OCI-LY7 (cell line): ENCODE measurements around the gene STAT4.

ENCODE experiments used
- EZH2phosphoT487 ChIP-seq: fragments of 200-600 bp; sonication (generic); IDR thresholded peaks from 2 replicates; pipeline ENCODE4 v1.6.1; 2018; ENCODE audit warnings: low read depth, borderline replicate concordance, mild to moderate bottlenecking, mixed run types, antibody characterized with exemption, low read length, moderate library complexity, mixed read lengths
- TF ChIP-seq, protein P1 (sequence below): fragments of 200-600 bp; sonication (generic); conservative IDR thresholded peaks from 2 replicates; pipeline ENCODE4 v1.5.1; 2014; ENCODE audit warnings: mild to moderate bottlenecking, antibody characterized with exemption, low read length, moderate library complexity, mixed read lengths

DNA sequence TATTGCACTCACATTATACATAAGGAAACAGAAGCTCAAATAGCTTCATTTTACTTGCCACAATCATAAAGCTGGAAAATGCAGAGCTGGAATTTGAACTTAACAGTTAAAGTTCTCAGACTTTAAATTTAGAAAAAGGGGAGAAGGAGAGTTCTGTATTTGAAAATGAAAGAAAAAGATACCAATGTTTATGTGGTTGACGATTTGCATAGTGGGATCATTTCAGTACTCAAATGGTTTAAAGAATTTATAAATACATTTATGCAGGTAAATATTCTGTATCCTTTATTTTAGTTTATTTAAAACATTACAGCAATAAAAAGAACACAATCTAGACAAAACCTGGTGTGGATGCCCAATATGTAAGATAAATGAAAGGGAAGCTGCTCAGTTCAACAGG is 25.5 kb upstream of the STAT4 start:
- TF ChIP-seq, protein P1, sequence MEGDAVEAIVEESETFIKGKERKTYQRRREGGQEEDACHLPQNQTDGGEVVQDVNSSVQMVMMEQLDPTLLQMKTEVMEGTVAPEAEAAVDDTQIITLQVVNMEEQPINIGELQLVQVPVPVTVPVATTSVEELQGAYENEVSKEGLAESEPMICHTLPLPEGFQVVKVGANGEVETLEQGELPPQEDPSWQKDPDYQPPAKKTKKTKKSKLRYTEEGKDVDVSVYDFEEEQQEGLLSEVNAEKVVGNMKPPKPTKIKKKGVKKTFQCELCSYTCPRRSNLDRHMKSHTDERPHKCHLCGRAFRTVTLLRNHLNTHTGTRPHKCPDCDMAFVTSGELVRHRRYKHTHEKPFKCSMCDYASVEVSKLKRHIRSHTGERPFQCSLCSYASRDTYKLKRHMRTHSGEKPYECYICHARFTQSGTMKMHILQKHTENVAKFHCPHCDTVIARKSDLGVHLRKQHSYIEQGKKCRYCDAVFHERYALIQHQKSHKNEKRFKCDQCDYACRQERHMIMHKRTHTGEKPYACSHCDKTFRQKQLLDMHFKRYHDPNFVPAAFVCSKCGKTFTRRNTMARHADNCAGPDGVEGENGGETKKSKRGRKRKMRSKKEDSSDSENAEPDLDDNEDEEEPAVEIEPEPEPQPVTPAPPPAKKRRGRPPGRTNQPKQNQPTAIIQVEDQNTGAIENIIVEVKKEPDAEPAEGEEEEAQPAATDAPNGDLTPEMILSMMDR, result no peak
- no peak for TF ChIP-seq EZH2phosphoT487
